CD4-positive, alpha-beta T cell treated with Interleukin-12 subunit alpha and Interleukin-12 subunit beta, for 1 hour (primary cell): ENCODE data around the gene CNGB1.
A peak's percentile ranks its signal among the peaks of the same experiment; 100 is the strongest.
"Not testable (repeated sequence)": the region's sequence is repeated elsewhere in the genome, so short reads cannot be mapped to it uniquely, and the experiment has no call there.

ENCODE experiments used
- DNase-seq: peaks from one replicate; pipeline ENCODE4 v3.0.0-alpha.2; 2020

Gene CNGB1

GRCh38 chr16:57899771-57900661, 70.9 kb downstream of the CNGB1 start:
- DNase-seq = peak; percentile 80

- DNase-seq = no peak
These were observed 72.0 kb downstream of the CNGB1 start for GRCh38 chr16:57898961-57899360.

GRCh38 chr16:57897996-57898395, 72.9 kb downstream of the CNGB1 start:
- DNase-seq = no peak

- DNase-seq = no peak
These were observed 73.7 kb downstream of the CNGB1 start for GRCh38 chr16:57897053-57897784.

- not testable (repeated sequence) for DNase-seq
These were observed 75.8 kb downstream of the CNGB1 start for GRCh38 chr16:57895081-57895547.

- DNase-seq = no peak
These were observed 76.4 kb downstream of the CNGB1 start for GRCh38 chr16:57894390-57895080.

- peak; percentile 16 for DNase-seq
These were observed 77.2 kb downstream of the CNGB1 start for GRCh38 chr16:57893559-57894389.

- DNase-seq = no peak
These were observed 77.7 kb downstream of the CNGB1 start for GRCh38 chr16:57893217-57893558.

- no peak for DNase-seq
These were observed 78.4 kb downstream of the CNGB1 start for GRCh38 chr16:57892447-57893096.

- DNase-seq = no peak
These were observed 78.9 kb downstream of the CNGB1 start for GRCh38 chr16:57892041-57892440.

GRCh38 chr16:57890752-57891111, 80.2 kb downstream of the CNGB1 start:
- DNase-seq = no peak

- DNase-seq = no peak
These were observed 80.8 kb downstream of the CNGB1 start for GRCh38 chr16:57889960-57890751.

- no peak for DNase-seq
These were observed 81.4 kb downstream of the CNGB1 start for GRCh38 chr16:57889522-57889921.

GRCh38 chr16:57889111-57889510, 81.8 kb downstream of the CNGB1 start:
- no peak for DNase-seq

- no peak for DNase-seq
These were observed 82.8 kb downstream of the CNGB1 start for GRCh38 chr16:57888128-57888527.

- no peak for DNase-seq
These were observed 83.2 kb downstream of the CNGB1 start for GRCh38 chr16:57887711-57888110.

GRCh38 chr16:57886427-57886826, 84.5 kb downstream of the CNGB1 start:
- DNase-seq = no peak

GRCh38 chr16:57884655-57885133, 86.2 kb downstream of the CNGB1 start:
- DNase-seq = no peak

GRCh38 chr16:57883953-57884654, 86.8 kb downstream of the CNGB1 start:
- no peak for DNase-seq

GRCh38 chr16:57883480-57883879, 87.4 kb downstream of the CNGB1 start:
- DNase-seq = no peak
